ENCODE data around the gene ELN.

GRCh38 chr7:74013539-74014272 lies 14.3 kb upstream of the ELN start:
- no peak for TF ChIP-seq TAF1 (IDR thresholded peaks at IDR 0.05; ENCODE audit: low read depth, low read length)
- TF ChIP-seq CEBPB (IDR thresholded peaks at IDR 0.05; ENCODE audit: low read depth, low read length) = no peak
- TF ChIP-seq SRF (IDR thresholded peaks at IDR 0.05; ENCODE audit: low read depth, low read length) = no peak
- TF ChIP-seq JUND (IDR thresholded peaks at IDR 0.05; ENCODE audit: low read length) = no peak
- no peak for TF ChIP-seq TEAD4 (IDR thresholded peaks at IDR 0.05; ENCODE audit: low read depth, low read length)
- TF ChIP-seq CHD1 (IDR thresholded peaks at IDR 0.05; ENCODE audit: low read depth, low read length) = no peak
- TF ChIP-seq CTCF (IDR thresholded peaks at IDR 0.05; ENCODE audit: control extremely low read depth in 1 of 3, insufficient read depth in 1 of 3, low read depth in 1 of 3, low read length in 3 of 3) = no peak
- TF ChIP-seq CHD2 (IDR thresholded peaks at IDR 0.05; ENCODE audit: low read length) = no peak
- no peak for TF ChIP-seq EP300 (IDR thresholded peaks at IDR 0.05; ENCODE audit: borderline replicate concordance in 1 of 2, low read depth in 2 of 2, low read length in 2 of 2)
- TF ChIP-seq POLR2A (IDR thresholded peaks at IDR 0.05; ENCODE audit: control extremely low read depth in 1 of 2, low read depth in 2 of 2, low read length in 2 of 2) = no peak
